ENCODE data around the gene SIGLEC12.

- TF ChIP-seq EZH2 (IDR thresholded peaks at IDR 0.05) (no peak), POLR2AphosphoS5 (IDR thresholded peaks at IDR 0.05; ENCODE audit: borderline replicate concordance, low read depth, low read length) (no peak), FOXP2 (optimal IDR thresholded peaks at IDR 0.05; ENCODE audit: control extremely low read depth, extremely low read length, insufficient read depth) (no peak)
Observed at GRCh38 chr19:51493776-51494175, 7.8 kb downstream of the SIGLEC12 start.

Measured in SK-N-MC (cell line).